Activated CD4-positive, alpha-beta T cell treated with anti-CD3 and anti-CD28 coated beads, Interleukin-2, Interleukin-6, amounts not matched to agents 100 ng/mL and 50 ng/mL, durations not matched to agents 16 hours and 8 hours (primary cell): ENCODE data around the gene MS4A15.

Experiments
- DNase-seq: peaks from one replicate; pipeline ENCODE4 v3.0.0-alpha.2; 2020

The MS4A15 gene

GRCh38 chr11:60780774-60781173 lies 24.1 kb downstream of the MS4A15 start:
- DNase-seq, result no peak

GRCh38 chr11:60781286-60781980 lies 24.8 kb downstream of the MS4A15 start:
- no peak for DNase-seq

- no peak for DNase-seq
Measured at GRCh38 chr11:60781981-60782316, 25.3 kb downstream of the MS4A15 start.

- DNase-seq, result no peak
Measured at GRCh38 chr11:60782393-60783140, 25.9 kb downstream of the MS4A15 start.

DNA sequence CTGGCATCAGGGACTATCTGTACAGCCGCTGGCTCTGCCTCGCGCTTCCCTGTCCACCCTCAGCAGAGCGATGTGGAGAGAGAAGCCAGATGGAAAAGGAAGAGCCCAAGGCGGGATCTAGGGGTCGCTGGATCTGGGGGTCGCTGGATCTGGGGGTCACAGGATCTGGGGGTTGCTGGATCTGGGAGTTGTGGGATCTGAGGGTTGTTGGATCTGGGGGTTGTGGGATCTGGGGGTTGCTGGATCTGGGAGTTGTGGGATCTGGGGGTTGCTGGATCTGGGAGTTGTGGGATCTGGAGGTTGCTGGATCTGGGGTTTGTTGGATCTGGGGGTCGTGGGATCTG lies 26.4 kb downstream of the MS4A15 start:
- no peak for DNase-seq

GRCh38 chr11:60783911-60784310 lies 27.2 kb downstream of the MS4A15 start:
- no peak for DNase-seq

GRCh38 chr11:60785136-60785535 lies 28.5 kb downstream of the MS4A15 start, which contains the start of gene MS4A10:
Gene MS4A10, plus strand, starts transcription at chr11:60785333. Its CDS starts 5,003 bp downstream, at chr11:60790336.
- DNase-seq, result no peak

DNA sequence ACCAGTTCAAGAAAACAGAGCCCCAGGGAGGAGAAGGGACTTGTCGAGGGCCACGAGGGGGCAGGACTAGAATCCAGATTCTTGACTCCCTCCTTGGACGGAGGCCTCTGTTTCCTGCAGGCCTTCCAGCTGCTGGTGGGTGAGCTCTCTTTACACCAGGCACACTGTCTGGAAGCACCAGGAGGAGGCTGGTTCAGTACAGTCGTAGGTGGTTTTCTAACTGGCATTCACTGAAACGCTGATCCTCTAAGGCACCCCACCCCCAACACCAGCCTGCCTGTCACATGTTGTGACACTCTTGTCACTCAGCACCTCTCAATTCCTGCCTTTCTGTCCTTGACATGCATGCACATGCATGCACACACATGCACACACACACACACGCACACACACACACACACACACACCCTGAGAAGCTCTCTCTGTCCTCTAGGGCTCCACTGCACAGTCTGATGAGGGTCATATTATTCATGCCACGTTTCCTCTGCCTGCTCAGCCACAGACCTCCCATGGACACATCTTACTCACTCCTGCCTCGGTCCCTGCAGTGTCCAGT lies 29.2 kb downstream of the MS4A15 start:
- DNase-seq, result no peak

DNA sequence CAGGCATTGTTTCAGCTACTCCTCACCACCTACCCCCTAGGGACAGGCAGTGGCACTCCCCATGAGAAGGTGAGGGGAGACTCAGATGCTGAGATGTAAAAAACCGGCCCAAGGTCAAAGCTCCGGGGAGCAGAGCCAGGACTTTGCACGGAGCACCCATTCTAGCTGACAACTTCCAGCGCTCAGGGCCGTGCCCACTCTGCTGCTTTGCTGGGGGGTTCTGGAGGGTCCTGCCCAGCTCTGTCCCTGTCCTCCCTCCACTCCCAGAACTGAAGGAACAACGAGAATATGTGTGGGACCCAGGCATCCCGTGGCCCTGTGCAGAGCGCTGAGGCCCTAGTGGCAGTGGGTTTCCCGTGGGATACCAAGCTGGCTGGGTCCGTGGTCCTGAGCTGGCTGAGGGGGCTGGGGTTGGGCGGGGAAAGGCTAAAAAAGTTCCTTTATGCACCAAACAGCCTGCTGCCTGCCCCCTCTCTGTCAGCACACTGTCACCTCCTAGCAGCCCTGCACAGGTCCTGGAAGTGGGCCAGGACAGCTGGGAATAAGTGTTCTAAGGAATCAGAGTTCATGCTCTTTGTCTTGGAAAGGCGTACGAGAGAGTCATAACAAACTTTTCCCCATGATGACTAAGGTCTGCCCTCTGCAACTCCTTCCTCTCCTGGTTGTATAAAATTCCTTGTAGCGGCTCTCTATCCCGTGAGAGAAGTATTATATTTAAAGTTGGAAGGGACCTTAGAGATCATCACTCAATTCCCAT lies 30.3 kb downstream of the MS4A15 start:
- no peak for DNase-seq

GRCh38 chr11:60788401-60789125 lies 31.9 kb downstream of the MS4A15 start:
- no peak for DNase-seq

GRCh38 chr11:60790726-60791125 lies 34.1 kb downstream of the MS4A15 start:
- DNase-seq, result no peak

- no peak for DNase-seq
Measured at GRCh38 chr11:60791153-60791933, 34.7 kb downstream of the MS4A15 start.

DNA sequence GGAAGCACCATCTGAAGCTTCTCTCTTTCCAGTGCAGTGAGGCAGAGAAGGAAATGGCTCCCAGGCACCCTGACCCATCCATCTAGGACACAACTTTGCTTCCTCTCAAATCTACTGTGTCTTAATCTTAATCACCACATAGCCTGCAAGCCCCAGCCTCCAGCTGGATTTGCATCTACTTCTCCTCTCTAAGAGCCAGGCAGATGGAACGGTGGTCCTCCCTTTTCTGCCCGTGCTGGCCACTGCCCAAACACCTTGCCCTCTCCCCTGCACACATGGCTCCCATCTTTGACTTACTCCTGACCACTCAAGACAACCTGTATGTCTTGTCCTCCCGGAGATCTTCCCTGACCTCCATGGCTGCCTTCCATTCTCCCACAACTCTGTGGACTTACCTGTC lies 35.9 kb downstream of the MS4A15 start:
- no peak for DNase-seq

GRCh38 chr11:60795291-60795690 lies 38.6 kb downstream of the MS4A15 start:
- no peak for DNase-seq

GRCh38 chr11:60797846-60798630 lies 41.4 kb downstream of the MS4A15 start:
- no peak for DNase-seq

DNA sequence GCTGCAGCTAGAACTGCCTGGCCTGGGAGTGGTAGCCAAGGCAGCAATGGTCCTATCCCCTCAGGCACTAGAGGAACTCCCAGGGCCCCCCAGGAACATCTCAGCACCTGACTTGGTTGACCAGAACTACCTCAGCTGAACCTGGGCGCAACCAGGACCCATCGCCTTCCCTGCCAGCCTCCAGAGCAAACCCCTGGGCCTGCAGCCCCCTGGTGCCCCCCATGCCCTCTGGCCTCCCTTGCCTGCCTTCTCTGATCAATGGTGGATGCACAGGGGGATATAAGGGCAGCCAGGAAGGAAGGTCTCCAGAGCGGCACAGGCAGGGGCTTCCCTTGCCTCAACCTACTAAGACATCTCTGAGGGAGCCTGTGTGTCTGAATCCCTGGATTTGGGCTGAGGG lies 42.0 kb downstream of the MS4A15 start:
- no peak for DNase-seq

DNA sequence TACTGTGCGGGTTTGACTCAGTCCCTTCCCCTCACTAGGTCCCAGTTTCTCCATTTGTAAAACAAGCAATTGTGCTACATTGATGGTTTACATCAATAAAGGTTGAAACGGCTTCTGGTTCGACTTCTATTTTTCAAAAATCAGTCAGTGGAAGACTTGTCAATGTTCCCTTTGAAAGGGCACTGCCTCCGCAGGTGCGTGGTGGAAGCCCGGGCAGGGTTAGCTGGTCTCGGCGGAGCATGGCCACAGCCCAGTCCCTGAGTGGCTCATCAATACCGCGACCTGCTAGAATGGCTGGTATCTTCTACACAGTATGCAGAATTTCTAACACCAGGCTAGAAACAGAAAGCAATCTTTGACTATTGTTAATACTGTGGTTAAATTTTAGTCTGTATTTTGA lies 44.5 kb downstream of the MS4A15 start:
- no peak for DNase-seq

DNA sequence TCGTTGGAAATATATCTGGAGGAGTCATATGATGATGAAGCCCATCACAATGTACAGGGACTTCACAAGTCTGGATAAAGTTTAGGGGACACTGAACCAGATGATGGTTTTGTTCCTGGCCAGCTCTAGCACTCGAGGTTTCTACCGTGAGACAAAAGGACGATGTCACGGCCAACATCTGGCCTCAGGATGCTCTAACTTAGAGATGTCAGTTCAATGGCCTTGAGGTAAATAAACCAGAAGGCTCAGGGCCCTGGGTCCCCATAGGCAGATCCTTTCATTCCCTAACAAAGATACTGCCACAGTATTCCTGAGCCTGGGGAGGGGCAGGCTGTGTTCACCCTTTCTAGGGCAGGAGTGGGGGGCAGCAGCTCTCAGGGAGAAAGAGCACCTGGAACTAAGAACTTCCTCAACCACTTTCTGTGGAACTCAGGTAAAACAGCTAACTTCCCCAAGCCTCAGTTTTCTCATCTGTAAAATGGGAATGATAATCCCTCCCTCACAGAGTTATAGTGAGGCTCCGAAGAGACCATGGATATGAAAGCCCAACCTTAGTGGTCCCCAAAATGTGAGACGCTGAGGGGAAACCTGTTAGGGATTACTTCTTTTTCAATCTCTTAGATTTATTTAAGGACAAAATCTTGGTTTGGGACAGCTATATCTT lies 46.7 kb downstream of the MS4A15 start:
- DNase-seq, result no peak

DNA sequence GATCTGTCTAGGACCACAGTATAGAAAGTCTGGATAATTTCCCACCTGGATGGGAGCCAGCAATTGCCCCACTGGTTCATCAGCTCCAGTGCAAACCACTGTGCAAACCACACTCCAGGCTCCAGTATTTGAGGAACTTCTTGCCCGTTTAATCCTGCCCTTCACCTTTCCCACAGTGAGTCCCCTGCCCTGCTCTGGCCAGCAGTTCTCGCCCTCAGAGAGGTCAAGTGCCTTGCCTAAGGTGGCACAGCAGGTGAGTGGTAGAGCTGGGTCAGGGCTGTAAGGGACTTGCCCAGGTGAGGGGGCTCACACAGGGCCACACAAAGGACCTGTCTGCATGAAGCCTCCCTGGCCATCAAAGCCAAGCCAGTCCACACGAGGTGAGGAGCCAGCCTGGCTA lies 52.6 kb downstream of the MS4A15 start:
- DNase-seq, result no peak

DNA sequence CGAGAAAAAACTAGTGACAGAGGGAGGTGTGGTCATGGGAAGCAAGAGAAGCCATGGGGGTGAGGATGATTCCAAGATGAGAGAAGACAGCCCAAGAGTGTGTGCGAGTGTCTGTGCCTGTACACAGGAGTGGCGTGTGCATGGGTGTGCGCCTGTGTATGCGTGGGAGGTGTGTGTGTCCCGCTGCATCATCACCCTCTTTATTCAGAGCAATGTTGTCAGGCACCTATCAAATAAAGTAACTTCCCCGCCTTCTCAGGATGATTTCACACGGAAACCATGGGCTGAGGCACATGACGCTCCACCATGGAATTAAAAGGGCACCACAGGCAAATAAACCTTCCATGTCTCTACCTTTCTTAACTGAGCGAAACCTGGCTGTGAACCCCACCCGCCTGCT lies 53.0 kb downstream of the MS4A15 start:
- DNase-seq, result no peak

DNA sequence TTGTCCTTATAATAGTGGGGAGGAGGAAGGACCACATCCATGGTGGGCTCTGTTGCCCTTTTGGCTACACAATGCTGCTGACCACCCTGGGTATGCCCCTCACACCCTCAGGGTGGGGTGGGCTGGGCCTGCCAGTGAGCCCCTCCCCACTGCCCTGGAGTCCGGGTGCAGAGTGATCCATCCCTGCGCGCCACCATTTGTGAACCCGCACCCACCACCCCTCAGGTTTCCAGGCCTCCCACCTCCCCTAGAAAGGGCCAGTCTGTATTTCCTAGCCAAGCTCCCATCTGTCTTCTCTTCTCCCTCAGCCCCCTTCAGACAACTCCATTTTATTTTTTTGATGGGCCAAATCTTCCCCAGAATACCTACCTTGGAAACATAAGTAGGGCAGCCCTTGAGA lies 53.5 kb downstream of the MS4A15 start:
- no peak for DNase-seq
